Bronchial epithelial cell (primary cell): ENCODE results near the gene ERG28. TPM values are rescaled to one million over a fixed set of nuclear protein-coding genes. Genes with fewer than 3 reads are reported as not detected.

ENCODE experiments used
- DNase-seq: peaks from one replicate; pipeline ENCODE4 v3.0.0-alpha.2; 2010; ENCODE audit warnings: low read depth
- FAIRE-seq: peaks from 2 replicates; lab custom pipeline; 2011; peaks lifted over from hg19 to GRCh38; lab: Jason Lieb, UNC
- H3K27me3 ChIP-seq: 2 replicates; pipeline ENCODE4 v1.5.1; 2011; ENCODE audit warnings: low read length; ENCODE audit not compliant: control insufficient read depth, insufficient read depth
- H3K36me3 ChIP-seq: 2 replicates; pipeline ENCODE4 v1.5.1; 2011; ENCODE audit warnings: low read length; ENCODE audit not compliant: control insufficient read depth, insufficient read depth
- H3K4me3 ChIP-seq: 2 replicates; pipeline ENCODE4 v1.5.1; 2011; ENCODE audit warnings: mild to moderate bottlenecking, low read depth, low read length, control low read depth
- total RNA-seq: library from RNA; depleted of rRNA; stranded (reverse); fragments of >200 nt; gene quantifications from 2 replicates; pipeline ENCODE4 v1.2.1, GENCODE V29; 2014
- TF ChIP-seq, protein P1 (sequence below): IDR thresholded peaks from 2 replicates; pipeline ENCODE4 v1.5.1; 2011; ENCODE audit warnings: mild to moderate bottlenecking, moderate library complexity, low read length, control low read depth, inconsistent platforms; ENCODE audit not compliant: insufficient read depth, severe bottlenecking

Gene ERG28
- total RNA-seq, 1 donor from 2014 or later, result 4.2 TPM

DNA sequence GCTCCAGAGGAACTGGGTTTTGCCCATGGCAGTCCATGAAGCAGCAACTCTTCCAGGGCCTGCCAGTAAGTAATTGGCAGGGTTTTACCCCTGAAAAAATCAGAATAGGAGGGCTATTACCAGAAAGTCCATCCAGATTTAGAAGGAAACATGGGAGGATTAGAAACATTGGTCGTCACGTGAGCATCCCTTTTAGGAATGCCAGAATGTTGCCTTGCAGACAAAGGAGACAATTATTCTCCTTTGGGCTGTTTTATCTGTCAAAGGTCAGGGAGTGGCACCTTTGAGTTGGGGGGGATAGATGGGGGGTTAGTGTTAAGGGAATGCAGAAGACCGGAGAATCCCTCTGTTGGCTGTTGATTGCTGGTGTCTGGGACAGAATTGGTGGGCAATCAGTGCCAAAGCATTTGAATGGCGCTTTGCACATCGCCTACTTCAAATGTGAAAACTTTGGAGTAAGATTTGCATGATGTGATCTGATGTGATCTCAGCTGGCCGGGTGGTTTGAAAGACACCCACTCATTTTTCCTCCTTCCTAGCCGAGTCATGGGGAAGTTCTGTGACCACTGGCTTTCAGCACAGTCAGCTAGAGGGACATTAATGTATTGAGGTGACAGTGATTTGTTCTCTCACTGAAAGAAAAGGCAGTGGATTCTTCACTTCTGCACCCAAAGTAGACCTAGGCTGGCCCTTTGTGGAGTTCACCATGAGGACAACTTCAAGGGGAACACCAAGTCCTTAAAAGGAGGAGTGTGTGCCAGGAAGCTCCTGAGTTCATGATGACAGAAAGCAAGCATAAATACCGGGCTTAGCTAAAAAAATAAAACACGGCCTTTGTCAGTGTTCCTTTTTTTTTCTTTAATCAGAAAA lies 50.8 kb downstream of the ERG28 start:
- H3K36me3 ChIP-seq, result no peaks in the 10 kb centered on the region
- no peaks in the 10 kb centered on the region for H3K27me3 ChIP-seq
- TF ChIP-seq, protein P1, sequence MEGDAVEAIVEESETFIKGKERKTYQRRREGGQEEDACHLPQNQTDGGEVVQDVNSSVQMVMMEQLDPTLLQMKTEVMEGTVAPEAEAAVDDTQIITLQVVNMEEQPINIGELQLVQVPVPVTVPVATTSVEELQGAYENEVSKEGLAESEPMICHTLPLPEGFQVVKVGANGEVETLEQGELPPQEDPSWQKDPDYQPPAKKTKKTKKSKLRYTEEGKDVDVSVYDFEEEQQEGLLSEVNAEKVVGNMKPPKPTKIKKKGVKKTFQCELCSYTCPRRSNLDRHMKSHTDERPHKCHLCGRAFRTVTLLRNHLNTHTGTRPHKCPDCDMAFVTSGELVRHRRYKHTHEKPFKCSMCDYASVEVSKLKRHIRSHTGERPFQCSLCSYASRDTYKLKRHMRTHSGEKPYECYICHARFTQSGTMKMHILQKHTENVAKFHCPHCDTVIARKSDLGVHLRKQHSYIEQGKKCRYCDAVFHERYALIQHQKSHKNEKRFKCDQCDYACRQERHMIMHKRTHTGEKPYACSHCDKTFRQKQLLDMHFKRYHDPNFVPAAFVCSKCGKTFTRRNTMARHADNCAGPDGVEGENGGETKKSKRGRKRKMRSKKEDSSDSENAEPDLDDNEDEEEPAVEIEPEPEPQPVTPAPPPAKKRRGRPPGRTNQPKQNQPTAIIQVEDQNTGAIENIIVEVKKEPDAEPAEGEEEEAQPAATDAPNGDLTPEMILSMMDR, result no peak
- no peak for FAIRE-seq
- no peak overlapping the region for H3K4me3 ChIP-seq
- DNase-seq, result no peak

DNA sequence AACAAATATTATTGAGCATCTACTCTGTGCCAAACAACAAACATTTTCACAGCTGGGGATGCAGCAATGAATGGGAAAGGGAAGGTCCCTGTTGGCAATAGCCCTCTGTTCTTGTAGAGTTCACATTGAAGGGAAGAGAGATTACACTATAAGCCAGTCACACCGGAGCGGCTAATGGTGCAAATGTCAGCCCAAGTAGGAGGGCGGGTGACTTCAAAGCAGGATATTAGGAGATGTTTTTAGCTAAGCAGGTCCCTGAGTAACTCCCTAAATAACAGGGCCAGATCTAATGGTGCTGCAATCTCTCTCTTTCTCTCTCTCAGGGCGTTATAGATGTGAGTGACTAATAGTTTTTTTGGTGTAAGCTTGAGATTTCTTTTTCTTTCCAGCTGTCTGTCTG lies 51.6 kb downstream of the ERG28 start:
- no peak overlapping the region for H3K4me3 ChIP-seq
- TF ChIP-seq, protein P1, result no peak
- H3K27me3 ChIP-seq, result no peaks in the 10 kb centered on the region
- DNase-seq (no peak), FAIRE-seq (no peak)
- no peaks in the 10 kb centered on the region for H3K36me3 ChIP-seq

DNA sequence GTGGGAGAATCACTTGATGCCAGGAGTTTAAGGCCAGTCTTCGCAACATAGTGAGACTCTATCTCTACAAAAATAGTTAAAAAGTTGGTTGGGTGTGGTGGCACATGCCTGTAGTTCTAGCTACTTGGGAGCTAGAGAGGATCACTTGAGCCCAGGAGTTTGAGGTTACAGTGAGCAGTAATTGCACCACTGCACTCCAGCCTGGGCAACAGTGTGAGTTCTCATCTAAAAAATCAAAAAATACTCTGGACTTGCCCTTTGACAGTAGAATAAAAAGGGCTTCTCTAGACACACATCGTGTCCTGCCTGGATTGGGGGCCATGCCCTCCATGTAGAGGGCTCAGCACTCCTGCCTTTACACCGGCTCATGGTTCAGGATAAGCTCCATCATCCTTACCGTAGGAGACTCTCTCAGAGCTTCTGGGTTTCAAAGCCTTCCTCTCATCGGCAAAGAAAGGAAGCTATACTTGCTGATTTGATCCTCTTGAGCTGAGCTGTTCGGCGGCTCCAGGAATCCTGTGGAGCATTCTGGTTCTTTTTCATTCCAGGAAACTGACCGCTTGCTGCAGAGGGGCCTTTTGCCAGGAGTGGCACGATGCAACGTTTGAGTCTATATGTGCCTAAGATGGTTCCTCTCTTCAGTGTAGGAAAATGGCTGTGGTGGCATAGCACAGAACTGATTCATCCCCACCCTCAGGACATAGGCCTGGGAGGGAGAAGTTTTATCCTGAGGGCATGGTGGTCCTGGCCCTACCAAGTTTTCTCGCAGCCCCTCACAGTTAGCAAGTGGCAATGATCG lies 52.6 kb downstream of the ERG28 start:
- DNase-seq (no peak), FAIRE-seq (no peak)
- no peak overlapping the region for H3K4me3 ChIP-seq
- H3K27me3 ChIP-seq, result no peaks in the 10 kb centered on the region
- TF ChIP-seq, protein P1, result no peak
- no peaks in the 10 kb centered on the region for H3K36me3 ChIP-seq

DNA sequence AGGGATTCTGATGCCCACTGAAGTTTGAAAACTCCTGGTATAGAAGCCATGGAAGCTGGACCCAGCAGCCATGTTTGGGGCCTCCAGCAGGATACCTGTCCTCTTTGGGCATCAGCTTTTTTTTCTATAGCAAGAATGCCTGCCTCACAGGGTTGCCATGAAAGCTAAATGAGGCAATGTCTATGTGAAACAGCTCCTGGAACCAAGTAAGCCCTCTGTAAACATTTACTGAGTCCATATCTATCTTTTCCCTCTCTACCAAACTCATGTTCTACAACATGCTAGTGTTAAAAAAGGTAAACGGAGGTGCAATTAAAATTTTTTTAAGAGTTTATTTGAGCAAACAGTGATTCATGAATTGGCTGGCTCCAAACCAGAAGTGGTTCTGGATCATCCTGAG lies 53.6 kb downstream of the ERG28 start:
- TF ChIP-seq, protein P1, result no peak
- FAIRE-seq, result no peak
- Histone ChIP-seq H3K36me3 (no peaks in the 10 kb centered on the region), H3K4me3 (no peak overlapping the region), H3K27me3 (no peaks in the 10 kb centered on the region)
- no peak for DNase-seq

DNA sequence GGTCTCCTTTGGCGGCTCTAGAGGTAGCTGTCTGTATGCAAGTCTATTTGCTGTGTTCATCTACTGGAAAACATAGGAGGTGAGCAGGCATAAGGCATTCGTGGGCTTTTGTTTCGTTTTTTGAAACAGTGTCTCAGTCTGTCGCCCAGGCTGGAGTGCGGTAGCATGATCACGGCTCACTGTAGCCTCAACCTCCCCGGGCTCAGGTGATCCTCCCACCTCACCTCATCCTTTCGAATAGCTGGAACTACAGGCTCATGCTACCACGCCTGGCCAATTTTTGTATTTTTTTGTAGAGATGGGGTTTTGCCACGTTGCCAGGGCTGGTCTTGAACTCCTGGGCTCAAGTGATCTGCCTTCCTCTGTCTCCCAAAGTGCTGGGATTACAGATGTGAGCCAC lies 54.8 kb downstream of the ERG28 start:
- no peak for DNase-seq
- H3K36me3 ChIP-seq, result no peaks in the 10 kb centered on the region
- TF ChIP-seq, protein P1, result no peak
- no peak for FAIRE-seq
- no peak overlapping the region for H3K4me3 ChIP-seq
- H3K27me3 ChIP-seq, result no peaks in the 10 kb centered on the region
